GM19467 (cell line): ENCODE data around the gene LGR4.
"Not testable (repeated sequence)": the region's sequence is repeated elsewhere in the genome, so short reads cannot be mapped to it uniquely, and the experiment has no call there.

Experiments used
- ATAC-seq: cut with Tn5 transposase; IDR thresholded peaks from one replicate; pipeline ENCODE4 v1.9.1; 2021; ENCODE audit warnings: mild to moderate bottlenecking, moderate library complexity; ENCODE audit not compliant: unreplicated experiment

Gene LGR4, protein sequence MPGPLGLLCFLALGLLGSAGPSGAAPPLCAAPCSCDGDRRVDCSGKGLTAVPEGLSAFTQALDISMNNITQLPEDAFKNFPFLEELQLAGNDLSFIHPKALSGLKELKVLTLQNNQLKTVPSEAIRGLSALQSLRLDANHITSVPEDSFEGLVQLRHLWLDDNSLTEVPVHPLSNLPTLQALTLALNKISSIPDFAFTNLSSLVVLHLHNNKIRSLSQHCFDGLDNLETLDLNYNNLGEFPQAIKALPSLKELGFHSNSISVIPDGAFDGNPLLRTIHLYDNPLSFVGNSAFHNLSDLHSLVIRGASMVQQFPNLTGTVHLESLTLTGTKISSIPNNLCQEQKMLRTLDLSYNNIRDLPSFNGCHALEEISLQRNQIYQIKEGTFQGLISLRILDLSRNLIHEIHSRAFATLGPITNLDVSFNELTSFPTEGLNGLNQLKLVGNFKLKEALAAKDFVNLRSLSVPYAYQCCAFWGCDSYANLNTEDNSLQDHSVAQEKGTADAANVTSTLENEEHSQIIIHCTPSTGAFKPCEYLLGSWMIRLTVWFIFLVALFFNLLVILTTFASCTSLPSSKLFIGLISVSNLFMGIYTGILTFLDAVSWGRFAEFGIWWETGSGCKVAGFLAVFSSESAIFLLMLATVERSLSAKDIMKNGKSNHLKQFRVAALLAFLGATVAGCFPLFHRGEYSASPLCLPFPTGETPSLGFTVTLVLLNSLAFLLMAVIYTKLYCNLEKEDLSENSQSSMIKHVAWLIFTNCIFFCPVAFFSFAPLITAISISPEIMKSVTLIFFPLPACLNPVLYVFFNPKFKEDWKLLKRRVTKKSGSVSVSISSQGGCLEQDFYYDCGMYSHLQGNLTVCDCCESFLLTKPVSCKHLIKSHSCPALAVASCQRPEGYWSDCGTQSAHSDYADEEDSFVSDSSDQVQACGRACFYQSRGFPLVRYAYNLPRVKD

DNA sequence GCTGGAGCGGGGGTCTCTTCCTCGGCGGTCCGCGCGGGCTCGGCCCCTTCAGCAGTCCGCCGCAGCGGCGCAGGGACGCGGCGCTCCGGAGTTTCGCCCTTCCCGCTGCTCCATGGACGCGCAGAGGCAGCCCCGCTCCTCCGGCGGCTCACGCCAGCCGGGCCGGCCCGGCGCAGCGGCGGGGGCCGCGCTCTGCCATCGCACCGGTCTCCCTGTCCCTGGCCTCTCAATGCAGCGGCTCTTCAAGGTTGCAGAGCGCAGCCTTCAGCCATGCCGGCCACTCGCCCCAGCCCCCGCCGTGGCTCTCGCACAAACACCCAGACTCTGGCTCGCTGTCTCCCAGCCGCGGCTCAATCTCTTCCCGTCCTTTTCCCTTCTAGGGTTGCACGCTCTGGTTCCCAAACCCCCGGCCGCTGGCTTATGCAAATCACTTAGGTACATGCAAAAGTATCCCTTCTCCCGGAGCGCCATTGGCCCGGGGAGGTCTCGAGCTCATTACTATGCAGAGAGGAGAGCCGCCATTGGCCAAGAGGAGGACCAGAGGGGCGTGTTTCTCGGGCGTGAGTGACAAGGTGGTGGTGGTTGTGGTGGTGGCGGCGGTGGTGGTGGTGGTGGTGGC is at the start of gene LGR4:
LGR4 (minus strand) TSS at position 393 of the 619 bp plus-strand sequence. CDS start 488 bp downstream, outside the sequence.
- ATAC-seq = peak; percentile 79

DNA sequence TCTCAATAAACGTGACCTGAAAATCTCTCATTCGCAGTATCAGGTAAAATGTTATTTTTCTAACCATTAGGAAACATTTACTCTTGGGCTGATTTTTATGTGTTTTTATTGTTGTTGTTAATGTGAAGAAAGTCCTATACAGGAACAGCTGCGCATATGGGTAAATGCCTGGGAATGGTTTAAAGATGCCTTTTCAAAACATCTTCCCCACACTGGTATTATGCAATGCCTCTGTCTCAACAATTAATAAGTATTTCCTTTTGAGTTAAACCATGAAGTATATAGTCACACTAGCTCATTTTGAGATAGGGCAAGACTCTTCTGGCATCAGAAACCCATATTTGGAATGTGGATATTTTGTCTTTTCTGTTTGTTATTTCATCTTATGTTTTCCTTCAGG is 47.6 kb upstream of the LGR4 start:
- no peak for ATAC-seq

DNA sequence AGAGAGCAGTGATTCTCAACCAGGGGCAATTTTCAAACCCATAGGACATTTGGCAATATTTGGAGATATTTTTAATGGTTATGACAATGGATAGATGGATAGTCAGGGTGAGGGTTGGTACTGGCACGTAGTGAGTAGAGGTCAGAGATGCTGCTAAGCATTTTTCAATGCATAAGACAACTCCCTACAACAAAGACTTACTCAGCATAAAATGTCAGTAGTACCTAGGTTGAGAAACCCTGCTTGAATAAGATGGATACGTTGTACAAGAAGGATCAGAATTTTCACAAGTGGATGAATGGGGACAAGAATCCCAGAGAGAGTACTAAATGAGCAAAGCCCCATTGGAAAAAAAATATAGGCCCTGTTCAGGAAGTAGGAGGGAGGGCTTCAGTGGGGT is 45.9 kb upstream of the LGR4 start:
- ATAC-seq = no peak

DNA sequence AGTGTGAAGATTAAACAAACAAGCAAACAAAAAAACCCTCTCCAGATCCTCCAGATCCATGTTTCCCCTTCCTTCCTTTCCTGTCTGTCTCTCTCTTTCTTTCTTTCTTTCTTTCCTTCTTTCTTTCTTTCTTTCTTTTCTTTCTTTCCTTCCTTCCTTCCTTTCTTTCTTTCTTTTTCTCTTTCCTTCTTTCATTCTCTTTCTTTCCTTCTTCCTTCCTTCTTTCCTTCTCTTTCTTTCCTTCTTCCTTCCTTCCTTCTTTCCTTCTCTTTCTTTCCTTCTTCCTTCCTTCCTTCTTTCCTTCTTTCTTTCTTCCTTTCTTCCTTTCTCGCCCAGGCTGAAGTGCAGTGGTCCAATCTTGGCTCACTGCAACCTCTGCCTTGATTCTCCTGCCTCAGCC is 44.9 kb upstream of the LGR4 start:
- ATAC-seq = not testable (repeated sequence)

DNA sequence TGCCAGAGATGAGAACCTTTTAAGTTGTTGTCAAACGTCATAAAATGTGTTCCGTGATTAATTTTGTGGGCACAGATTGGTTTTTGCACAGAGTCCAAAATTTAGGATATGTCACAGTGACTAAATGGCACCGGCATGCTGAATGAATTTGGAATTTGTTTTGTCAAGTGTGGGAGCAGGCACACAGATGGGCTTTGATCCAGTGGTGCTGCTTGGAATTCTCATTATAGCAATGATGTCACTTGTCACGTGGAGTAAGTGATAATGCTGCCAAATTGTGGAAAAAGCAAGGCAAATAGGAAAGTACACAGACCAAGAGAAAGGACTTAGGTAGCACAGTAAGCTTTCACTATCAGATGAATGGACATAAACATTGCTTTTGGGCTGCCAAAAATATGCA is 42.0 kb upstream of the LGR4 start:
- ATAC-seq = no peak

DNA sequence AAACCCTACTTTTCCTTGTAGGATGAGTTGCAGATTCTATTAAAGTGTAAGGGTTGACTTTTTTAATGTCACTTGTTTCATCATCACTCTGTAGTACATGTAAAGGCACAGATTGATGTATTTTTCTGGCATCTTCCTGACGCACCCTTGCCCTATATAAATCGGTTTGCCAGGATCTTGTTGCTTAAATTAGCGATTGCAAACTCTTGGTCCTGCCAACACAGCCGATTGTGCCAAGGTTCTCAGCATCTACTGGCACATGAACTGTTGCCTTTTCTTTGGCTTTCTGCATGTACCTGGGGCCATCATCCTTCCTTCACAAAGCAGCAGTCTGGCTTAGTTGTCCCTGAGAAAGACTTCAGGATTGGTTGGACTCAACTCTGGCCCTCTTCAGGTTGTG is 41.5 kb upstream of the LGR4 start:
- ATAC-seq = no peak

DNA sequence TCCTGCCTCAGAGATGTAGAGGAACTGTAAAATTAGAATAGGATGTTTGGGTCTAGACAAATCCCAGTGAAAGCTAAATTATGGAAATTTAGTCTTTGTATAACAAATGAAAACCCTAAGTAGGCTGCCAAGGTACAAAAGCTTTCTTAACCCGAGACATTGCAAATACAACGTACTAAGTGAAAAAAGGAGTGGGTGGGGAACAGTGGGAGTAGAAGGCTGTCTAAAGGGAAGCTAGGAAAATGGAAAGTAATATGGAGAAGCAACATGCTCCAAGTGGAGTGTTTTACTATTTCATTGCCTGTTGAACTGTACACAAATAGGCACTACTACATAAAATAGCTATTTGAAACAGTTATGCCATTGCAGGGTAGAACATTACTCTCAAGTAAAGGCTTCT is 40.8 kb upstream of the LGR4 start:
- no peak for ATAC-seq

DNA sequence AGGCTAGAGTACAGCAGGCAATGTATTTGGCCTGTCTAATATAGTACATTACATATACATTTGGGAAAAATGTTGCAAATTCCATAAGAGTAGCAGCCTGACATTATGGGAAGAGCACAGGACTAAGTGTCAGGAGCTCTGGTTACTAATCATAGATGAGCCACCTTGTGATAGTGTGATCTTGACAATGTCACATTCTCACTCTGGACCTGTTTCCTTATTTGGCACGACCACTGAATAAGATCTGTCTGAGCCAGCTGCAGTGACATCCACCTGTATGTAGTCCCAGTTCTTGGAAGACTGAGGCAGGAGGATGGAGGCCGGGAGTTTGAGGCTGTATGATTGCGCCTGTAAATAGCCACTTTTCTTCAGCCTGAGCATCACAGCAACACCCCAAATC is 39.6 kb upstream of the LGR4 start:
- ATAC-seq = no peak

DNA sequence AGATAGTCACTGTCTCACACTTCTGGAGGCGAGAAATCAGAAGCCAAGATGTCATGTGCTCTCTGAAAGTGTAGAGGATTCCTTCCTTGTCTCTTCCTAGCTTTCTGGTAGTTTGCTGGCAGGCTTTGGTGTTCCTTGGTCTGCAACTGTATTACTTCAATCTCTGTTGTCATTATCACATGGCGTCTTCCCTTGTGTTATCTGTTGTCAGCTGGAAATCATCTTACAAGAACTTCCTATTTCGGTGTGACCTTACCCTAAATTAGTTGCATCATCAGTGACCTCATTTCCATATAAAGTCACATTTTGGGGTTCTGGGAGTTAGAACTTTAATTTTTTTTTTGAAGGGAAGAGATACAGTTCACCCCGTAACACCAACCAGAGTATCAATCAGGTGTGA is 37.3 kb upstream of the LGR4 start:
- ATAC-seq = no peak

DNA sequence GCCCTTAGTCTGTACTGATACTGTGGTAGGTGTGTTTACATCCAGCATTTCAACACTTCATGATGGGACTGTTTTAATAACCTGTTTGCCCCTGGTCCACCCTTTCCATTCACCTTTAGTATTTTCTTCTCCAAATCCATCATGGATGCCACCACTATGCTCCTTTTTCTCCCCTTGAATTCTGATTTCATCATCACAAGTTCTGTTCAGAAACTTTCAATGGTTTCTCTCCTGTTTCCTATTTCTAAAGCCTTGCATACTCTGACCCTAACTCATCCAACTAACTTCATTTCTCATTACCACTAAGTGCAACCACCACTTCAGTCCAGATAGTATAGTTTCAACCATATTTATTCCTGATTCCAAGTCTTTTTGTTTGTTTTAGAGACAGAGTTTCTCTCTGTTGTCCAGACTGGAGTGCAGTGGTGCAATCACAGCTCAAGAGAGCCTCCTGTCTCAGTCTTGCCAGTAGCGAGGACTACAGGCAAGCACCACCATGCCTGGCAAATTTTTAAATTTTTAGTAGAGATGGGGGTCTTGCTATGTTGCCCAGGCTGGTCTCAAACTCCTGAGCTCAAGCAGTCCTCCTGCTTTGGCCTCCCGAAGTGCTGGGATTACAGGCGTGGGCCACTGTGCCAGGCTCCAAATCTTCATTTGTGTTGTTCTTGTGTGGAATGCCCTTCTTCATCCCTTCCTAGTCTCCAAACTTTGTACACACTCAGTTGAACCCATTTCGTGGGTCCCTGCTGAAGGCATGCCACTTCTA is 35.1 kb upstream of the LGR4 start:
- no peak for ATAC-seq

DNA sequence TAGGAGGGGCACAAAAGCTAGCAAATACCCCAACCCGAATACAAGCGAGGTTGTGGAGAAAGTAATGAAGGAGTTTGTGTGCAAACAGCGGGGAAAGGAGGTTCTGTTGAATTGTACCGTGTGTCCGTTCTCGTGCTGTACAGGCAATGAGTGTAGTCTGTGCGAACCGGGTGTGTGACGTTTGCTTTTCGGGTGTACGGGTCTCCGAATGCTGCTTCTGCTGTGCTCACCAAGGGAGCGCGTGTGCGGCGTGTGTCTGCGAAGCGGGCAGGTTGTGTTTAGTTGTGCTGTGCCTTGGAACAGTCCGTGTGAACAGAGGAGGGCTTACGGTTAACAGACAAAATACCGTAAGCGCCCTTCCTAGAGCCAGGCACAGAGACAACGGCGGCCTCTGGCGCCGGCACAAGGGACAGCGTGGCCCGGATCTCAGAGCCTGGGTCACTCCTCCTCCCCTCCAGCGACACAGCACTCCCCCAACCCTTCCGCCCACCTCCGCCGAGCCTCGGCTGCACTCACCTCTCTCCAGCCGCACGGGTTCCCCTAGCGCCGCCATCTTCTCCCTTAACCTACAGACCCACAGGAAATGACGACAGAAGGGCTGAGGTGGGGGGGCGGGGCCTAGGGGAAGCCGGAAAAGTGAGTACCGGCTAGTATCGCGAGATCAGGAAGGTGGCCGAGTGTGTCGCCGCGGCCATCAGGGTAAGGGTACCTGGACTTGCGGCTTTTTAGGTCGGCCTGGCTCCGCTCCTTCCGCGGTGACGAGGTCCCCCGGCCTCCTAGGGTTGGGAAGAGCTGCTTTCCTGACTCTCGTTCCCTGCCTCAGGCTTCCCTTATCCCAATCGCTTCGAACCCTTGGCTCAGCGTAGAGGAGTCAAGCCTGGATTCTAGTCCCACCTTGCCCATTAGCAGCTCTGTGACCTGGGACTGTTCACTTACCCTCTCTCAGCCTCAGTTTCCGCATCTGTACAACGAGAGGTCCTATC is 33.9 kb upstream of the LGR4 start, which contains the start of gene LIN7C:
LIN7C (minus strand) TSS at position 570 of the 983 bp plus-strand sequence; CDS start at position 553, 17 bp downstream.
- peak; percentile 96 for ATAC-seq

DNA sequence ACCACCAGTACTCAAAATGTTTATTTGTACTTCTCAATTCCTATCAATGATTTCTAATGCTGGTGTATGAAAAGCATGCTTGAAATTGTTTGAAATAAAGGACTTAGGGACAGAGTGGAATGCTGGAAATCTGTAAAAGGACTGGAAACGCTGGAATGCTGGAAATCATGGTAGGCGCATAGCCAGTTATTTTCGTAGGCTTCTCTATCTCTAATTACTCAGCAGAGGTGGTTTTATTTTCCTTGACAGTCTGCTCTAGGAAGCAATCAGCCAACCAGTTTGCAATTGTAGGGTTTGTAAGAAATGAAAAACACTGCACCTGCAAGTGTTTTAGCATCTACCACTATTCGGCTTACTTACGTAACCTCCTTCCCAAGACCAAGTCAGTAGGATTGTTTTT is 33.2 kb upstream of the LGR4 start:
- peak; percentile 1 for ATAC-seq

DNA sequence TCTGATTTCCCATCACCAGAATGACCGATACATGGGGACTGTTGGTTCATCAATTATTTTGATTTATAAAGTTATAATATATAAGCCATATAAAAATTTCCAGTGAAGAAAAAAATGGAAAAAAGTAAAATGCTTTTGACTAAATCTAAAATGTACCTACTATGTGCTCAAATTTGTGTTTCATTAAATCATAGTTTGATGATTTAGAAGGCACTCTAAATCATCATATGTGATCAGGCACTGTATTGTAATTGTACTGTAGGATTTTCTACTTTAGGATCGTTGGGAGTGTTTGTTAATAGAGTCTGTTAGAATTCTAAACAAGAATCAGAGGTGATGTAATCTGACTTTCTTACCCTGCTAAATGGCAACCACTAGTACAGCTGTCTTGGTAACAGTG is 31.6 kb upstream of the LGR4 start:
- ATAC-seq = no peak

DNA sequence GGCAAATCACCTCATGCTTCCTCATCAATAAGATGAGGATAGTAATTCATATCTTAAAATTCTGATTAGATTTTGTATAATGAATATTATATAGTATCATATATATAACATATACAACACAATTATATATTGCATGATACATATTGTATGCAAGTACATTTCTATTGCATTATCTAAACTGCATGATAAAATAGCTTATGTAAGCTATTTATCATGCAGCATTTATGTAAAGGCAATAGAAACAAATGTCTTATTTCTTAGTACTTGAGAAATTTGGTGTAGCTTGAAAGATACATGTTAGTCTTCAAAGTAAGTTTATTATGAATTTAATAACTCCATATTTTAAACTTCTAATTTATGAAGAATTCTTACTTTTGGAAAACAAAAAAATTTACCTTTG is 28.5 kb upstream of the LGR4 start:
- no peak for ATAC-seq

DNA sequence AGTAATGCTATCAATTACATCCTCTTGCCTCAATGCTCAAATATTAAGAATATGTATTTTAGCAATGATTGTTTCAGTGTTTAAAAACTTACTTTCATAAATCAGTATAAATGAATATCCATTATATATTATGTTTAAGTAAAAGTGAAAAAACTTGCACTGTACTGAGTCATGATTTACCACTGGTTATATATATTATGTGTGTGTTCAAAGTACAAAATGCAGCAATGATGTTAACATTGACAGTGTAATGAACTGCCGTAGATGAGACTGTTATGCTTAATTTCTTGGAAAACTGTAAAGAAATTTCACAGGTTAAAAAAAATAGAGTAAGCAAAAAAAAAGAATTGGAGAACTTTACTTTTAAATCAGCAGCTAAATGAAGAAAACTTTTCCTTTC is 25.3 kb upstream of the LGR4 start:
- no peak for ATAC-seq

DNA sequence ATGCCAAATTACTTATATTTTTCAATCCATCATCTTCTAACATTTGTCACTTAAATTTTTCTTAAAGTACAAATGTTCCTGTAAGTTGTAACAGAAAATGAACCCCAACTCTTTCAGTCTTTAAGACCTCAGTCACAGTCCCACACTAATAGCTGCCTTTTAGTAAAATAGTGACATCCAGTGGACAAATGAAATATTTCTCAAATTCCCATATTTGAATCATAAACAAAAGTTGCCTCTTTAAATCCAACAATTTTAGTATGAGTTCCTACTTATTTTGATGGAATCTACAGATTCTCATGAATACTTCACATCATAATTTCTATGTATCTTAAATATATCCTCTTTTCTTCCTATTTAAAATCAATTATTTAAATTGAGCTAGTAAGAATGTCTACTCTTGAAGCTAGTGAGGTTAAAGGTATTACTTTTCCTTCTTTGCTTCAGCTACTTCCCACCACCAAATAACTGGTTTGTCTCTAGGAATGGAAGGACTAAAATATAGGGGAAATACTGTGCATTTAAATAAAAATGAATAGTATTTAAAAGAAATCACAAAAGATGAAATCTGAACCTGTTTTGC is 24.8 kb upstream of the LGR4 start:
- no peak for ATAC-seq

DNA sequence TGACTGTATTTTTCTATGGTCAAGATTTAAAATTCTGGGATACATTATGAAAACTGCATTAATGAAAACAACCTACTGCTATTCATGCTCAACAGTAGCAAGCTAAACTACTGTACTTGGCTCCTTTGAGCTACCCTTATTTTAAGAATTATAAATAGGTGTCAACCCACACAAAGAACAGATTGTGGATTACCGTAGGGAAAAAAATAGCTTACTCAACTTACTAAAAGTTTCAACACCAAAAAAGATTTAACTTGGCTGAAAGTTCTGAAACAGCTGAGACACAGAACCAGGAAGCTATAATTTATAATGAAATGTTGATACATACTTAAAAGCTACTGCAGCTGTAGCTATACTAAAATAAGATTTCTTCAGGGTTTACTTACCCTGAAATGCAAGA is 23.9 kb upstream of the LGR4 start:
- no peak for ATAC-seq

DNA sequence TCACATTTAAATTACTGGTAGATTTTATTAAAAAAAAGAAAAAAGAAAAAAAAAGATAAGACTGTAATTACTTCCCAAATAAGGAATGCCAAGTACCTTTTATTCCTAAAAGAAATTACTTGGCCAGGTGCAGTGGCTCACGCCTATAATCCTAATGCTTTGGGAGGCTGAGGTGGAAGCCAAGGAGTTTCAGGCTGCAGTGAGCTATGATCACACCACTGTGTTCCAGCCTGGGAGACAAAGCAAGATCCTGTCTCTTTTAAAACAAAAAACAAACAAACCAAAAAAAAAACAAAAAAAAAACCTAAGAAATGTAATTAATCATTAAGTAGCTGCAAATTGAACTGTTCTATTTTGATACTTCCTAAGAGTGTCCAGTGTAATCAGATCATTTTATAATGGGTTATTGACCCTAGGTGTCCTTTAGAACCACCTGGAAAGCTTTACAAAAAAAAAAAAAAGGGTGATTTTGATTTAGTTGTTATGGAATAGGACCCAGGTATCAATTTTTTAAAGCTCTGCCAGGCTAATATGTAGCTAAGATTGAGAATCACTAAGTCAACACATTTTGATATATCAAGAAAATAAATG is 23.2 kb upstream of the LGR4 start:
- no peak for ATAC-seq

DNA sequence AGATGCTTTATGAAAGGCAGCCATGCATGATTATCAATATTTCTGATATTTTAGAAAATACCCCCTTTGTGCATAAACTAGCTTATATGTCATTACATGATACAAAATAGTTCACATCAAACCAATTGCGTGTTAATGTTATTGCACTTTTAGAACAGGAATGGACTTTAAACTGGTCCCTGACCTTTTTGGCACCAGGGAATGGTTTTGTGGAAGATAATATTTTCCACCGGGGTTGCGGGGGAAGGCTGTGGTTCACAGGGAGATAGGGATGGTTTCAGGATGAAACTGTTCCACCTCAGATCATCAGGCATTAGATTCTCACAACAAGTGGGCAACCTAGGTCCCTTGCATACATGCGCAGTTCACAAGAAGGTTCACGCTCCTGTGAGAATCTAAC is 16.5 kb upstream of the LGR4 start:
- no peak for ATAC-seq
